ENCODE results near the gene POLH. TPM values are rescaled to one million over a fixed set of nuclear protein-coding genes. Genes with fewer than 3 reads are reported as not detected.

POLH gene
- total and polyA plus RNA-seq, 2 experiments from 2014 or later: 5.8 to 7.9 TPM

DNA sequence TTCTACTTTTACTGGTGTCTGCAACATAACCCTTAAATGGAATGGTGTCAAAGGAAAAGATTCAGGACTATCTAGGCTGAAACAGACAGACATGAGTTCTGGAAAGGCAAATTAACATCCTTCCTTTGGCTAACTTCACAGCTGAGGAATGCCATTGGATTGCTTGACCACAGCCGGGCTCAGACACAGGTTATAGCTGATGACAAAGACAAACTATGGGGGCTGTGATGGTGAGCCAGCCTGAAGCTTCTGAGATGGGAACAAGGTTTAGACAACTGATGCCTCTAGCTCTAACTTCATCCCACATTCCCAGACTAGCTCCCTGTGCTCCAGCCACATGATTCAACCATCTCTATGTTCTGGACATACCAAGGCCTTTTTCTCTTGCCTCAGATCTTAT is 43.8 kb upstream of the POLH start:
- H3F3A ChIP-seq (replicated peaks; ENCODE audit: low read depth): peaks cover 10% of the 10 kb centered on the region; the same call in 1 of the 2 replicates
- no peak for ATAC-seq
- H3K9me3 Mint-ChIP-seq: no peaks in the 10 kb centered on the region
- no peaks in the 10 kb centered on the region for H3K79me2 ChIP-seq (replicated peaks; ENCODE audit: insufficient read depth)
- no peak for DNase-seq (ENCODE audit: low spot score)
- no peak overlapping the region for H3K4me3 Mint-ChIP-seq
- H3K4me1 Mint-ChIP-seq: no peaks in the 10 kb centered on the region
- H3K27me3 Mint-ChIP-seq (ENCODE audit: insufficient read depth, low read depth, poor library complexity): peaks cover 2% of the 10 kb centered on the region
- H3K4me3 ChIP-seq: no peak overlapping the region
- H3K4me1 ChIP-seq (ENCODE audit: insufficient read depth): no peaks in the 10 kb centered on the region
- H3K4me2 ChIP-seq: no peak overlapping the region
- no peaks in the 10 kb centered on the region for H3K27me3 ChIP-seq (ENCODE audit: insufficient read depth)
- no peak overlapping the region for H2AFZ ChIP-seq
- H3K36me3 Mint-ChIP-seq (ENCODE audit: low read depth): peaks cover 77% of the 10 kb centered on the region
- H4K20me1 ChIP-seq (replicated peaks; ENCODE audit: insufficient read depth): peaks cover 13% of the 10 kb centered on the region
- H3K27ac Mint-ChIP-seq: no peak overlapping the region
- H3K36me3 ChIP-seq (ENCODE audit: insufficient read depth): peaks cover 45% of the 10 kb centered on the region
- H3K9me2 ChIP-seq (ENCODE audit: insufficient read depth): no peaks in the 10 kb centered on the region
- no peak overlapping the region for H3K27ac ChIP-seq (ENCODE audit: low read depth)
- TF ChIP-seq CREB1 (CRISPR knock-in tag; IDR thresholded peaks at IDR 0.05; ENCODE audit: low read depth) (no peak), ZNF331 (CRISPR knock-in tag; IDR thresholded peaks at IDR 0.05; ENCODE audit: low read depth) (no peak), JUNB (IDR thresholded peaks at IDR 0.05; ENCODE audit: unreplicated experiment) (no peak), EZH2phosphoT487 (IDR thresholded peaks at IDR 0.05; ENCODE audit: unreplicated experiment) (no peak), ZNF114 (CRISPR knock-in tag; IDR thresholded peaks at IDR 0.05) (no peak), NANOG (IDR thresholded peaks at IDR 0.05; ENCODE audit: borderline replicate concordance) (no peak), POLR2AphosphoS5 (IDR thresholded peaks at IDR 0.05; ENCODE audit: low read depth) (no peak), STAT1 (IDR thresholded peaks at IDR 0.05; ENCODE audit: unreplicated experiment) (no peak), EZH2 (IDR thresholded peaks at IDR 0.05; ENCODE audit: low read depth, unreplicated experiment) (no peak)
- TF ChIP-seq, protein P1, sequence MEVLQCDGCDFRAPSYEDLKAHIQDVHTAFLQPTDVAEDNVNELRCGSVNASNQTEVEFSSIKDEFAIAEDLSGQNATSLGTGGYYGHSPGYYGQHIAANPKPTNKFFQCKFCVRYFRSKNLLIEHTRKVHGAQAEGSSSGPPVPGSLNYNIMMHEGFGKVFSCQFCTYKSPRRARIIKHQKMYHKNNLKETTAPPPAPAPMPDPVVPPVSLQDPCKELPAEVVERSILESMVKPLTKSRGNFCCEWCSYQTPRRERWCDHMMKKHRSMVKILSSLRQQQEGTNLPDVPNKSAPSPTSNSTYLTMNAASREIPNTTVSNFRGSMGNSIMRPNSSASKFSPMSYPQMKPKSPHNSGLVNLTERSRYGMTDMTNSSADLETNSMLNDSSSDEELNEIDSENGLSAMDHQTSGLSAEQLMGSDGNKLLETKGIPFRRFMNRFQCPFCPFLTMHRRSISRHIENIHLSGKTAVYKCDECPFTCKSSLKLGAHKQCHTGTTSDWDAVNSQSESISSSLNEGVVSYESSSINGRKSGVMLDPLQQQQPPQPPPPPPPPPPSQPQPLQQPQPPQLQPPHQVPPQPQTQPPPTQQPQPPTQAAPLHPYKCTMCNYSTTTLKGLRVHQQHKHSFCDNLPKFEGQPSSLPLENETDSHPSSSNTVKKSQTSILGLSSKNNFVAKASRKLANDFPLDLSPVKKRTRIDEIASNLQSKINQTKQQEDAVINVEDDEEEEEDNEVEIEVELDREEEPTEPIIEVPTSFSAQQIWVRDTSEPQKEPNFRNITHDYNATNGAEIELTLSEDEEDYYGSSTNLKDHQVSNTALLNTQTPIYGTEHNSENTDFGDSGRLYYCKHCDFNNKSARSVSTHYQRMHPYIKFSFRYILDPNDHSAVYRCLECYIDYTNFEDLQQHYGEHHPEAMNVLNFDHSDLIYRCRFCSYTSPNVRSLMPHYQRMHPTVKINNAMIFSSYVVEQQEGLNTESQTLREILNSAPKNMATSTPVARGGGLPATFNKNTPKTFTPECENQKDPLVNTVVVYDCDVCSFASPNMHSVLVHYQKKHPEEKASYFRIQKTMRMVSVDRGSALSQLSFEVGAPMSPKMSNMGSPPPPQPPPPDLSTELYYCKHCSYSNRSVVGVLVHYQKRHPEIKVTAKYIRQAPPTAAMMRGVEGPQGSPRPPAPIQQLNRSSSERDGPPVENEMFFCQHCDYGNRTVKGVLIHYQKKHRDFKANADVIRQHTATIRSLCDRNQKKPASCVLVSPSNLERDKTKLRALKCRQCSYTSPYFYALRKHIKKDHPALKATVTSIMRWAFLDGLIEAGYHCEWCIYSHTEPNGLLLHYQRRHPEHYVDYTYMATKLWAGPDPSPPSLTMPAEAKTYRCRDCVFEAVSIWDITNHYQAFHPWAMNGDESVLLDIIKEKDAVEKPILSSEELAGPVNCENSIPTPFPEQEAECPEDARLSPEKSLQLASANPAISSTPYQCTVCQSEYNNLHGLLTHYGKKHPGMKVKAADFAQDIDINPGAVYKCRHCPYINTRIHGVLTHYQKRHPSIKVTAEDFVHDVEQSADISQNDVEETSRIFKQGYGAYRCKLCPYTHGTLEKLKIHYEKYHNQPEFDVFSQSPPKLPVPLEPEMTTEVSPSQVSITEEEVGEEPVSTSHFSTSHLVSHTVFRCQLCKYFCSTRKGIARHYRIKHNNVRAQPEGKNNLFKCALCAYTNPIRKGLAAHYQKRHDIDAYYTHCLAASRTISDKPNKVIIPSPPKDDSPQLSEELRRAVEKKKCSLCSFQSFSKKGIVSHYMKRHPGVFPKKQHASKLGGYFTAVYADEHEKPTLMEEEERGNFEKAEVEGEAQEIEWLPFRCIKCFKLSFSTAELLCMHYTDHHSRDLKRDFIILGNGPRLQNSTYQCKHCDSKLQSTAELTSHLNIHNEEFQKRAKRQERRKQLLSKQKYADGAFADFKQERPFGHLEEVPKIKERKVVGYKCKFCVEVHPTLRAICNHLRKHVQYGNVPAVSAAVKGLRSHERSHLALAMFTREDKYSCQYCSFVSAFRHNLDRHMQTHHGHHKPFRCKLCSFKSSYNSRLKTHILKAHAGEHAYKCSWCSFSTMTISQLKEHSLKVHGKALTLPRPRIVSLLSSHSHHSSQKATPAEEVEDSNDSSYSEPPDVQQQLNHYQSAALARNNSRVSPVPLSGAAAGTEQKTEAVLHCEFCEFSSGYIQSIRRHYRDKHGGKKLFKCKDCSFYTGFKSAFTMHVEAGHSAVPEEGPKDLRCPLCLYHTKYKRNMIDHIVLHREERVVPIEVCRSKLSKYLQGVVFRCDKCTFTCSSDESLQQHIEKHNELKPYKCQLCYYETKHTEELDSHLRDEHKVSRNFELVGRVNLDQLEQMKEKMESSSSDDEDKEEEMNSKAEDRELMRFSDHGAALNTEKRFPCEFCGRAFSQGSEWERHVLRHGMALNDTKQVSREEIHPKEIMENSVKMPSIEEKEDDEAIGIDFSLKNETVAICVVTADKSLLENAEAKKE (CRISPR knock-in tag; IDR thresholded peaks at IDR 0.05): no peak
- TF ChIP-seq, protein P2, sequence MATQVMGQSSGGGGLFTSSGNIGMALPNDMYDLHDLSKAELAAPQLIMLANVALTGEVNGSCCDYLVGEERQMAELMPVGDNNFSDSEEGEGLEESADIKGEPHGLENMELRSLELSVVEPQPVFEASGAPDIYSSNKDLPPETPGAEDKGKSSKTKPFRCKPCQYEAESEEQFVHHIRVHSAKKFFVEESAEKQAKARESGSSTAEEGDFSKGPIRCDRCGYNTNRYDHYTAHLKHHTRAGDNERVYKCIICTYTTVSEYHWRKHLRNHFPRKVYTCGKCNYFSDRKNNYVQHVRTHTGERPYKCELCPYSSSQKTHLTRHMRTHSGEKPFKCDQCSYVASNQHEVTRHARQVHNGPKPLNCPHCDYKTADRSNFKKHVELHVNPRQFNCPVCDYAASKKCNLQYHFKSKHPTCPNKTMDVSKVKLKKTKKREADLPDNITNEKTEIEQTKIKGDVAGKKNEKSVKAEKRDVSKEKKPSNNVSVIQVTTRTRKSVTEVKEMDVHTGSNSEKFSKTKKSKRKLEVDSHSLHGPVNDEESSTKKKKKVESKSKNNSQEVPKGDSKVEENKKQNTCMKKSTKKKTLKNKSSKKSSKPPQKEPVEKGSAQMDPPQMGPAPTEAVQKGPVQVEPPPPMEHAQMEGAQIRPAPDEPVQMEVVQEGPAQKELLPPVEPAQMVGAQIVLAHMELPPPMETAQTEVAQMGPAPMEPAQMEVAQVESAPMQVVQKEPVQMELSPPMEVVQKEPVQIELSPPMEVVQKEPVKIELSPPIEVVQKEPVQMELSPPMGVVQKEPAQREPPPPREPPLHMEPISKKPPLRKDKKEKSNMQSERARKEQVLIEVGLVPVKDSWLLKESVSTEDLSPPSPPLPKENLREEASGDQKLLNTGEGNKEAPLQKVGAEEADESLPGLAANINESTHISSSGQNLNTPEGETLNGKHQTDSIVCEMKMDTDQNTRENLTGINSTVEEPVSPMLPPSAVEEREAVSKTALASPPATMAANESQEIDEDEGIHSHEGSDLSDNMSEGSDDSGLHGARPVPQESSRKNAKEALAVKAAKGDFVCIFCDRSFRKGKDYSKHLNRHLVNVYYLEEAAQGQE (IDR thresholded peaks at IDR 0.05; ENCODE audit: unreplicated experiment): no peak
- TF ChIP-seq, protein P3, sequence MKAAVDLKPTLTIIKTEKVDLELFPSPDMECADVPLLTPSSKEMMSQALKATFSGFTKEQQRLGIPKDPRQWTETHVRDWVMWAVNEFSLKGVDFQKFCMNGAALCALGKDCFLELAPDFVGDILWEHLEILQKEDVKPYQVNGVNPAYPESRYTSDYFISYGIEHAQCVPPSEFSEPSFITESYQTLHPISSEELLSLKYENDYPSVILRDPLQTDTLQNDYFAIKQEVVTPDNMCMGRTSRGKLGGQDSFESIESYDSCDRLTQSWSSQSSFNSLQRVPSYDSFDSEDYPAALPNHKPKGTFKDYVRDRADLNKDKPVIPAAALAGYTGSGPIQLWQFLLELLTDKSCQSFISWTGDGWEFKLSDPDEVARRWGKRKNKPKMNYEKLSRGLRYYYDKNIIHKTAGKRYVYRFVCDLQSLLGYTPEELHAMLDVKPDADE (IDR thresholded peaks at IDR 0.05): no peak
- TF ChIP-seq, protein P4, sequence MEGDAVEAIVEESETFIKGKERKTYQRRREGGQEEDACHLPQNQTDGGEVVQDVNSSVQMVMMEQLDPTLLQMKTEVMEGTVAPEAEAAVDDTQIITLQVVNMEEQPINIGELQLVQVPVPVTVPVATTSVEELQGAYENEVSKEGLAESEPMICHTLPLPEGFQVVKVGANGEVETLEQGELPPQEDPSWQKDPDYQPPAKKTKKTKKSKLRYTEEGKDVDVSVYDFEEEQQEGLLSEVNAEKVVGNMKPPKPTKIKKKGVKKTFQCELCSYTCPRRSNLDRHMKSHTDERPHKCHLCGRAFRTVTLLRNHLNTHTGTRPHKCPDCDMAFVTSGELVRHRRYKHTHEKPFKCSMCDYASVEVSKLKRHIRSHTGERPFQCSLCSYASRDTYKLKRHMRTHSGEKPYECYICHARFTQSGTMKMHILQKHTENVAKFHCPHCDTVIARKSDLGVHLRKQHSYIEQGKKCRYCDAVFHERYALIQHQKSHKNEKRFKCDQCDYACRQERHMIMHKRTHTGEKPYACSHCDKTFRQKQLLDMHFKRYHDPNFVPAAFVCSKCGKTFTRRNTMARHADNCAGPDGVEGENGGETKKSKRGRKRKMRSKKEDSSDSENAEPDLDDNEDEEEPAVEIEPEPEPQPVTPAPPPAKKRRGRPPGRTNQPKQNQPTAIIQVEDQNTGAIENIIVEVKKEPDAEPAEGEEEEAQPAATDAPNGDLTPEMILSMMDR (conservative IDR thresholded peaks at IDR 0.05; ENCODE audit: low read depth in 2 of 2): no peak

Data from GM23338 (cell line).